ENCODE results near the gene LRRN1. TPM values are rescaled to one million over a fixed set of nuclear protein-coding genes. Genes with fewer than 3 reads are reported as not detected.

Gene LRRN1
- total and polyA plus RNA-seq, 2 of the 4 experiments (the other 2 are of a cell fraction), result 0.18 to 0.41 TPM

GRCh38 chr3:3817865-3818264 lies 18.6 kb downstream of the LRRN1 start:
- BruUV-seq (replicated peaks), result no TSS peak
- H3K9ac ChIP-seq (ENCODE audit: low read depth, low read length), result no peak overlapping the region
- no peak for ATAC-seq (ENCODE audit: low read depth)

More at GRCh38 chr3:3817865-3818264, 18.6 kb downstream of the LRRN1 start:
- H3K18ac ChIP-seq (ENCODE audit: low read depth, low read length), result no peak overlapping the region
- in situ Hi-C loops (cut with MboI; ENCODE audit: low sequenced_read_pairs), result no loop called here
- no CpG with 5 or more reads among the region's 5 CpGs for WGBS, 2 experiments (ENCODE audit: extremely low coverage in 2 of 2, insufficient read length in 1 of 2)
- no peak overlapping the region for H3K23ac ChIP-seq (ENCODE audit: low read depth, low read length)
- no peaks in the 10 kb centered on the region for H4K20me1 ChIP-seq (ENCODE audit: insufficient read depth, low read length)
- H2BK120ac ChIP-seq (ENCODE audit: low read depth, low read length), result no peak overlapping the region
- no peak overlapping the region for H3K4ac ChIP-seq (ENCODE audit: low read depth, low read length)
- DNase-seq, result no peak
- no peaks in the 10 kb centered on the region for H3K79me1 ChIP-seq (ENCODE audit: low read depth in 1 of 2, low read length in 2 of 2)
- no peaks in the 10 kb centered on the region for H3K27me3 ChIP-seq (ENCODE audit: control insufficient read depth, insufficient read depth, low read length)
- no peak overlapping the region for H4K8ac ChIP-seq (ENCODE audit: low read depth in 2 of 2, low read length in 2 of 2)
- no peak overlapping the region for H3K27ac ChIP-seq (ENCODE audit: insufficient read depth, low read length)
- no peaks in the 10 kb centered on the region for H3K4me1 ChIP-seq (ENCODE audit: control insufficient read depth, insufficient read depth, low read length)
- TF ChIP-seq RAD21 (IDR thresholded peaks at IDR 0.05; ENCODE audit: low read length) (no peak), MXI1 (IDR thresholded peaks at IDR 0.05; ENCODE audit: borderline replicate concordance, low read depth, low read length) (no peak), USF2 (IDR thresholded peaks at IDR 0.05; ENCODE audit: low read depth, low read length) (no peak), CHD1 (IDR thresholded peaks at IDR 0.05; ENCODE audit: low read depth, low read length) (no peak), POLR2A (IDR thresholded peaks at IDR 0.05; ENCODE audit: low read depth, low read length) (no peak), ELK1 (IDR thresholded peaks at IDR 0.05; ENCODE audit: borderline replicate concordance, low read depth, low read length) (no peak), RFX5 (IDR thresholded peaks at IDR 0.05; ENCODE audit: low read depth, low read length) (no peak), MAZ (IDR thresholded peaks at IDR 0.05; ENCODE audit: borderline replicate concordance, low read depth, low read length) (no peak), RCOR1 (IDR thresholded peaks at IDR 0.05; ENCODE audit: insufficient replicate concordance, low read length) (no peak), BHLHE40 (IDR thresholded peaks at IDR 0.05; ENCODE audit: low read depth, low read length) (no peak), MAFK (IDR thresholded peaks at IDR 0.05; ENCODE audit: low read depth, low read length) (no peak), NFE2L2 (IDR thresholded peaks at IDR 0.05; ENCODE audit: low read depth, low read length) (no peak), FOS (IDR thresholded peaks at IDR 0.05; ENCODE audit: low read depth, low read length) (no peak), SMC3 (IDR thresholded peaks at IDR 0.05; ENCODE audit: low read depth, low read length) (no peak), CEBPB (IDR thresholded peaks at IDR 0.05; ENCODE audit: low read depth, low read length) (no peak)
- TF ChIP-seq, protein P1, sequence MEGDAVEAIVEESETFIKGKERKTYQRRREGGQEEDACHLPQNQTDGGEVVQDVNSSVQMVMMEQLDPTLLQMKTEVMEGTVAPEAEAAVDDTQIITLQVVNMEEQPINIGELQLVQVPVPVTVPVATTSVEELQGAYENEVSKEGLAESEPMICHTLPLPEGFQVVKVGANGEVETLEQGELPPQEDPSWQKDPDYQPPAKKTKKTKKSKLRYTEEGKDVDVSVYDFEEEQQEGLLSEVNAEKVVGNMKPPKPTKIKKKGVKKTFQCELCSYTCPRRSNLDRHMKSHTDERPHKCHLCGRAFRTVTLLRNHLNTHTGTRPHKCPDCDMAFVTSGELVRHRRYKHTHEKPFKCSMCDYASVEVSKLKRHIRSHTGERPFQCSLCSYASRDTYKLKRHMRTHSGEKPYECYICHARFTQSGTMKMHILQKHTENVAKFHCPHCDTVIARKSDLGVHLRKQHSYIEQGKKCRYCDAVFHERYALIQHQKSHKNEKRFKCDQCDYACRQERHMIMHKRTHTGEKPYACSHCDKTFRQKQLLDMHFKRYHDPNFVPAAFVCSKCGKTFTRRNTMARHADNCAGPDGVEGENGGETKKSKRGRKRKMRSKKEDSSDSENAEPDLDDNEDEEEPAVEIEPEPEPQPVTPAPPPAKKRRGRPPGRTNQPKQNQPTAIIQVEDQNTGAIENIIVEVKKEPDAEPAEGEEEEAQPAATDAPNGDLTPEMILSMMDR (conservative IDR thresholded peaks at IDR 0.05; ENCODE audit: low read depth, low read length), result no peak
- no peak overlapping the region for H2AFZ ChIP-seq (replicated peaks; ENCODE audit: low read length, poor library complexity)
- no peak overlapping the region for H3K4me3 ChIP-seq (ENCODE audit: insufficient read depth, low read depth, low read length)
- no peak overlapping the region for H3K4me2 ChIP-seq (ENCODE audit: low read depth, low read length)
- dilution Hi-C loops (cut with HindIII; ENCODE audit: low sequenced_read_pairs, unreplicated experiment), result no loop called here
- H3K9me3 ChIP-seq (ENCODE audit: control insufficient read depth, insufficient read depth, low read length), result peaks cover 12% of the 10 kb centered on the region
- no peak overlapping the region for H4K5ac ChIP-seq (ENCODE audit: low read depth, low read length)
- ChIA-PET POLR2A (ENCODE audit: unreplicated experiment) (no interaction called here), CTCF (no interaction called here)
- no peak overlapping the region for H2BK15ac ChIP-seq (ENCODE audit: low read depth, low read length)
- H3K9me1 ChIP-seq (ENCODE audit: insufficient read depth, low read length), result no peaks in the 10 kb centered on the region
- no peak overlapping the region for H2BK20ac ChIP-seq (ENCODE audit: low read depth, low read length)
- no peak overlapping the region for H2AK9ac ChIP-seq (replicated peaks; ENCODE audit: low read depth, low read length, poor library complexity)
- intact Hi-C loops (cut with micrococcal nuclease), result no loop called here
- no peak overlapping the region for H2AK5ac ChIP-seq (ENCODE audit: low read depth, low read length)
- no peaks in the 10 kb centered on the region for H3K36me3 ChIP-seq (ENCODE audit: control insufficient read depth, insufficient read depth, low read length)
- H4K91ac ChIP-seq (ENCODE audit: insufficient read depth, low read depth, low read length), result no peak overlapping the region
- H3K14ac ChIP-seq (replicated peaks; ENCODE audit: low read depth, low read length), result no peak overlapping the region
- no peak overlapping the region for H2BK5ac ChIP-seq (ENCODE audit: low read depth, low read length, poor library complexity, severe bottlenecking)
- no peak overlapping the region for H3K56ac ChIP-seq (ENCODE audit: extremely low read depth, insufficient read depth, low read length)

Data from IMR-90 (cell line).